GM21529 (cell line): Measurements from ENCODE around the gene DAP3.
"Not testable (repeated sequence)": the region's sequence is repeated elsewhere in the genome, so short reads cannot be mapped to it uniquely, and the experiment has no call there.

ENCODE experiments used
- ATAC-seq: cut with Tn5 transposase; IDR thresholded peaks from one replicate; pipeline ENCODE4 v1.9.1; 2021; ENCODE audit not compliant: unreplicated experiment

Gene DAP3

GRCh38 chr1:155717041-155717440 is 28.1 kb downstream of the DAP3 start:
- ATAC-seq: peak; percentile 79

- not testable (repeated sequence) for ATAC-seq
Observed at GRCh38 chr1:155718524-155719115, 29.7 kb downstream of the DAP3 start.

- no peak for ATAC-seq
Observed at GRCh38 chr1:155719703-155720102, 30.8 kb downstream of the DAP3 start.

- ATAC-seq: no peak
Observed at GRCh38 chr1:155725142-155725541, 36.3 kb downstream of the DAP3 start.

GRCh38 chr1:155729031-155729898 is 40.4 kb downstream of the DAP3 start:
- ATAC-seq: no peak

GRCh38 chr1:155740995-155741394 is 52.1 kb downstream of the DAP3 start:
- ATAC-seq: no peak

GRCh38 chr1:155741908-155742307 is 53.0 kb downstream of the DAP3 start:
- ATAC-seq: no peak

GRCh38 chr1:155744711-155745283 is 55.9 kb downstream of the DAP3 start:
- no peak for ATAC-seq

- peak; percentile 88 for ATAC-seq
Observed at GRCh38 chr1:155745284-155746228, 56.7 kb downstream of the DAP3 start.

GRCh38 chr1:155747586-155747985 is 58.7 kb downstream of the DAP3 start:
- not testable (repeated sequence) for ATAC-seq

GRCh38 chr1:155748141-155748540 is 59.2 kb downstream of the DAP3 start:
- not testable (repeated sequence) for ATAC-seq

GRCh38 chr1:155759017-155759416 is 70.1 kb downstream of the DAP3 start:
- ATAC-seq: not testable (repeated sequence)

GRCh38 chr1:155759966-155760630 is 71.2 kb downstream of the DAP3 start:
- no peak for ATAC-seq

- ATAC-seq: no peak
Observed at GRCh38 chr1:155760751-155761475, 72.0 kb downstream of the DAP3 start.

GRCh38 chr1:155761736-155762405 is 73.0 kb downstream of the DAP3 start:
- ATAC-seq: no peak

GRCh38 chr1:155763090-155763815 is 74.4 kb downstream of the DAP3 start:
- not testable (repeated sequence) for ATAC-seq

- ATAC-seq: not testable (repeated sequence)
Observed at GRCh38 chr1:155763989-155764388, 75.1 kb downstream of the DAP3 start.

- ATAC-seq: not testable (repeated sequence)
Observed at GRCh38 chr1:155767399-155767989, 78.6 kb downstream of the DAP3 start.
